ENCODE data around the gene NPAS2. TPM values are rescaled to one million over a fixed set of nuclear protein-coding genes. Genes with fewer than 3 reads are reported as not detected.

The NPAS2 gene
- polyA plus RNA-seq, 1 donor = 10.6 TPM

GRCh38 chr2:100940240-100940639 is 120.3 kb downstream of the NPAS2 start:
- DNase-seq (ENCODE audit: low read depth) = no peak

GRCh38 chr2:100940766-100941645 is 121.1 kb downstream of the NPAS2 start:
- no peak for DNase-seq (ENCODE audit: low read depth)

- no peak for DNase-seq (ENCODE audit: low read depth)
Observed at GRCh38 chr2:100941646-100942240, 121.8 kb downstream of the NPAS2 start.

GRCh38 chr2:100944617-100945432 is 124.9 kb downstream of the NPAS2 start:
- DNase-seq (ENCODE audit: low read depth) = no peak

- DNase-seq (ENCODE audit: low read depth) = no peak
Observed at GRCh38 chr2:100945433-100945740, 125.4 kb downstream of the NPAS2 start.

- no peak for DNase-seq (ENCODE audit: low read depth)
Observed at GRCh38 chr2:100945930-100946607, 126.1 kb downstream of the NPAS2 start.

- DNase-seq (ENCODE audit: low read depth) = no peak
Observed at GRCh38 chr2:100948942-100949811, 129.2 kb downstream of the NPAS2 start.

GRCh38 chr2:100952512-100952911 is 132.6 kb downstream of the NPAS2 start:
- no peak for DNase-seq (ENCODE audit: low read depth)

GRCh38 chr2:100953406-100954043 is 133.6 kb downstream of the NPAS2 start:
- no peak for DNase-seq (ENCODE audit: low read depth)

GRCh38 chr2:100954044-100954420 is 134.1 kb downstream of the NPAS2 start:
- DNase-seq (ENCODE audit: low read depth) = no peak

- DNase-seq (ENCODE audit: low read depth) = no peak
Observed at GRCh38 chr2:100955226-100955625, 135.3 kb downstream of the NPAS2 start.

GRCh38 chr2:100956081-100956480 is 136.1 kb downstream of the NPAS2 start:
- no peak for DNase-seq (ENCODE audit: low read depth)

- DNase-seq (ENCODE audit: low read depth) = no peak
Observed at GRCh38 chr2:100957996-100958653, 138.2 kb downstream of the NPAS2 start.

GRCh38 chr2:100959225-100959880 is 139.4 kb downstream of the NPAS2 start:
- DNase-seq (ENCODE audit: low read depth) = no peak

- no peak for DNase-seq (ENCODE audit: low read depth)
Observed at GRCh38 chr2:100960688-100961087, 140.7 kb downstream of the NPAS2 start.

GRCh38 chr2:100962366-100963025 is 142.6 kb downstream of the NPAS2 start:
- DNase-seq (ENCODE audit: low read depth) = no peak

- DNase-seq (ENCODE audit: low read depth) = no peak
Observed at GRCh38 chr2:100963026-100963375, 143.1 kb downstream of the NPAS2 start.

- no peak for DNase-seq (ENCODE audit: low read depth)
Observed at GRCh38 chr2:100964222-100964621, 144.3 kb downstream of the NPAS2 start.

- no peak for DNase-seq (ENCODE audit: low read depth)
Observed at GRCh38 chr2:100964681-100965169, 144.8 kb downstream of the NPAS2 start.

Measured in forelimb muscle (tissue), 1 donor.